Tibial nerve (tissue), 4 donors: ENCODE data around the gene NDUFB7.

Experiments used
- EP300 ChIP-seq, 2 donors: sonication (generic); formaldehyde crosslinking; IDR thresholded peaks; one replicate each; pipeline ENCODE4 v1.6.1; 2017; ENCODE audit warnings: antibody characterized with exemption in 2 of 2, mild to moderate bottlenecking in 1 of 2
- POLR2A ChIP-seq, 2 donors: fragments of 450-650 bp; IDR thresholded peaks; one replicate each; pipeline ENCODE4 v1.6.1; 2017; ENCODE audit warnings: antibody characterized with exemption in 2 of 2, mild to moderate bottlenecking in 2 of 2, moderate library complexity in 2 of 2
- TF ChIP-seq, protein P1 (sequence below), 5 experiments: fragments of 200-600 bp in 3 of 5; fragments of 450-650 bp in 2 of 5; sonication (generic) in 3 of 5; IDR thresholded peaks; one replicate each; pipeline ENCODE4 v1.5.1; 2016 to 2019; ENCODE audit warnings: antibody characterized with exemption in 5 of 5, mild to moderate bottlenecking in 3 of 5, moderate library complexity in 2 of 5

DNA sequence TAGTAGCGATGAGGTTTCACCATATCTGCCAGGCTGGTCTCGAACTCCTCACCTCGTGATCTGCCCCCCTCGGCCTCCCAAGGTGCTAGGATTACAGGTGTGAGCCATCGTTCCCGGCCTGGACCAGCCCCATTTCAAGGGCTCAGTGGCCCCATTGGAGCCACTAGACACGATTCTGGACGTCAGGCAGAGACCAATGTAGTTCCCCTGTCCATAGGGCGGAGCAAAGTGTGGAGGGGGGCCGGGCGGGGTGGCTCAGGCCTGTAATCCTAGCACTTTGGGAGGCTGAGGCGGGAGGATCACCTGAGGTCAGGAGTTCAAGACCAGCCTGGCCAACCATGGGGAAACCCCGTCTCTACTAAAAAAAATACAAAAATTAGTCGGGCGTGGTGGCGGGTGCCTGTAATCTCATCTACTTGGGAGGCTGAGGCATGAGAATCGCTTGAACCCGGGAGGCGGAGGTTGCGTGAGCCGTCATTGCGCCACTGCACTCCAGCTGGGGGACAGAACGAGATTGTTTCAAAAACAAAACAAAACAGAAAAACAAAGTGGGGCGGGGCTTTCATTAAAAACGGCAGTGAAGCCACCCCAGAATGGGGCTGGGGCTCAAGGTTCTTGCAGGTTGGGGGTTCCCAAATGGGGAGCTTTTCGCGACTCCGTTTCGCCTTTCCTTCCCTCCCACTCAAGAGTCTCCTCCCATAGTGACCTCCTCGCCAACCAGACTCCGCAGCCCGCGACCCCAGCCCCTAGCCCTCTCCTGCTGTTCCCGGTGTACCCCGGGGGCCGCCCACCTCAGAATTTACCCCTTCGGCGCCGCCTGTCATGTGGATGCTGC, 43.2 kb downstream of the NDUFB7 start:
- TF ChIP-seq, protein P1, sequence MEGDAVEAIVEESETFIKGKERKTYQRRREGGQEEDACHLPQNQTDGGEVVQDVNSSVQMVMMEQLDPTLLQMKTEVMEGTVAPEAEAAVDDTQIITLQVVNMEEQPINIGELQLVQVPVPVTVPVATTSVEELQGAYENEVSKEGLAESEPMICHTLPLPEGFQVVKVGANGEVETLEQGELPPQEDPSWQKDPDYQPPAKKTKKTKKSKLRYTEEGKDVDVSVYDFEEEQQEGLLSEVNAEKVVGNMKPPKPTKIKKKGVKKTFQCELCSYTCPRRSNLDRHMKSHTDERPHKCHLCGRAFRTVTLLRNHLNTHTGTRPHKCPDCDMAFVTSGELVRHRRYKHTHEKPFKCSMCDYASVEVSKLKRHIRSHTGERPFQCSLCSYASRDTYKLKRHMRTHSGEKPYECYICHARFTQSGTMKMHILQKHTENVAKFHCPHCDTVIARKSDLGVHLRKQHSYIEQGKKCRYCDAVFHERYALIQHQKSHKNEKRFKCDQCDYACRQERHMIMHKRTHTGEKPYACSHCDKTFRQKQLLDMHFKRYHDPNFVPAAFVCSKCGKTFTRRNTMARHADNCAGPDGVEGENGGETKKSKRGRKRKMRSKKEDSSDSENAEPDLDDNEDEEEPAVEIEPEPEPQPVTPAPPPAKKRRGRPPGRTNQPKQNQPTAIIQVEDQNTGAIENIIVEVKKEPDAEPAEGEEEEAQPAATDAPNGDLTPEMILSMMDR (IDR thresholded peaks at IDR 0.05), result no peak
- TF ChIP-seq POLR2A (IDR thresholded peaks at IDR 0.05), result no peak
- no peak for TF ChIP-seq EP300 (IDR thresholded peaks at IDR 0.05)
